Measurements from ENCODE around the gene ATG13. TPM values are rescaled to one million over a fixed set of nuclear protein-coding genes. Genes with fewer than 3 reads are reported as not detected.

The ATG13 gene
- total RNA-seq, 2 donors from 2014 or later, result 54.5 to 80.2 TPM

DNA sequence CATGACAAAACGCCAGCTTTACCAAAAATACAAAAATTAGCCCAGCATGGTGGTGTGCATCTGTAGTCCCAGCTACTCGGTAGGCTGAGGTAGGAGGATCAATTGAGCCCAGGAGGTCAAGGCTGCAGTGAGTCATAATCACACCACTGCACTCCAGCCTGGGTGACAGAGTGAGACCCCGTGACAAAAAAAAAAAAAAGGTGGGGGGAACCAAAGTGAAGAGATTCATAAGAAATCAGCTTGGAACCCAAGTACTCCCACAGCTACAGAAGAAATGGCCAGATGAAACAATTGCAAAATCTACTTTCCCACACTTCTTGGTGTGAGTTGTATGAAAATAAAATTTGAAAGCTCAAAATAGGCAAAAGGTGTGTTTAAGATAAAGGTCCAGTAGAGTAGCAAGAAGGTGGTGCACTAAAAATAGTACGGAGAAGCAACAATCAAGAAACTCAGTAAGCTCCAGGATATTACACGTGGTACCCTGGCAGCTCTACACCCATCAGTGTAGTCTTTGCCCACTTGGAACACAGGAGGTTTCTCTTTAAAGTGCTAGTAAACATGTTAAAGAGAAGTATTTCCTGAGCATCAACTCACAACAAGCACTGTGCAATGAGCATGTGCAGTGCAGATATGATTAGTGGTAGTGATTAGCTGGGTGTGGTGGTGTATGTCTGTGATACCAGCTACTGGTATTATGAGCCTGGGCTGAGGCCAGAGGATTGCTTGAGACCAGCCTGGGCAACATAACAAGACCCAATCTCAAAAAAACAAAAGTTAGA is 5.6 kb upstream of the ATG13 start:
- Histone ChIP-seq H3K36me3 (no peaks in the 10 kb centered on the region), H3K4me1 (peaks cover 0 to 27% of the 10 kb centered on the region in 2 donors), H3K4me3 (no peak overlapping the region), H3K9me3 (no peaks in the 10 kb centered on the region), H3K27ac (peak overlapping the region; percentile 5 to 50), H3K27me3 (no peaks in the 10 kb centered on the region)
- DNase-seq (ENCODE audit: low spot score), result no peak
- TF ChIP-seq, protein P1, sequence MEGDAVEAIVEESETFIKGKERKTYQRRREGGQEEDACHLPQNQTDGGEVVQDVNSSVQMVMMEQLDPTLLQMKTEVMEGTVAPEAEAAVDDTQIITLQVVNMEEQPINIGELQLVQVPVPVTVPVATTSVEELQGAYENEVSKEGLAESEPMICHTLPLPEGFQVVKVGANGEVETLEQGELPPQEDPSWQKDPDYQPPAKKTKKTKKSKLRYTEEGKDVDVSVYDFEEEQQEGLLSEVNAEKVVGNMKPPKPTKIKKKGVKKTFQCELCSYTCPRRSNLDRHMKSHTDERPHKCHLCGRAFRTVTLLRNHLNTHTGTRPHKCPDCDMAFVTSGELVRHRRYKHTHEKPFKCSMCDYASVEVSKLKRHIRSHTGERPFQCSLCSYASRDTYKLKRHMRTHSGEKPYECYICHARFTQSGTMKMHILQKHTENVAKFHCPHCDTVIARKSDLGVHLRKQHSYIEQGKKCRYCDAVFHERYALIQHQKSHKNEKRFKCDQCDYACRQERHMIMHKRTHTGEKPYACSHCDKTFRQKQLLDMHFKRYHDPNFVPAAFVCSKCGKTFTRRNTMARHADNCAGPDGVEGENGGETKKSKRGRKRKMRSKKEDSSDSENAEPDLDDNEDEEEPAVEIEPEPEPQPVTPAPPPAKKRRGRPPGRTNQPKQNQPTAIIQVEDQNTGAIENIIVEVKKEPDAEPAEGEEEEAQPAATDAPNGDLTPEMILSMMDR (IDR thresholded peaks at IDR 0.05), result no peak

DNA sequence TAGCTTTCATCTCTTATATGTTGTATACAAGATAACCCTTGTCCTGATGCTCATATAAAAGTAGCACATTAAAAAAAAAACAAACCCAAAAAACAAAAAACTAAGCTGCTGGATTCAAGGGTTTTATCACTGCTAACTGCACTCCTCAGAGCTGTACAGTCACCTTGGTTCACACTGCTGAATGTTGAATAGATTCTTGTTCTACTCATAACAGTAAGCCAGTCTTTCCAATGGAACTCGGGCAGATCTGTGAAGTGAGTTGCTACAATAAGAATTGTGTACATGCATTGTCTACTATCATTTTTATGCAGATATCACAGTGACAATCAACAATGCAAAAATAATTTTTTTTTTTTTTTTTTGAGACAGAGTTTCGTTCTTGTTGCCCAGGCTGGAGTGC is 5.0 kb upstream of the ATG13 start:
- Histone ChIP-seq H3K4me1 (peaks cover 0 to 27% of the 10 kb centered on the region in 2 donors), H3K36me3 (no peaks in the 10 kb centered on the region), H3K9me3 (no peaks in the 10 kb centered on the region), H3K4me3 (no peak overlapping the region), H3K27ac (peak overlapping the region; percentile 5 to 50), H3K27me3 (no peaks in the 10 kb centered on the region)
- DNase-seq (ENCODE audit: low spot score), result no peak
- TF ChIP-seq, protein P1 (IDR thresholded peaks at IDR 0.05), result no peak

DNA sequence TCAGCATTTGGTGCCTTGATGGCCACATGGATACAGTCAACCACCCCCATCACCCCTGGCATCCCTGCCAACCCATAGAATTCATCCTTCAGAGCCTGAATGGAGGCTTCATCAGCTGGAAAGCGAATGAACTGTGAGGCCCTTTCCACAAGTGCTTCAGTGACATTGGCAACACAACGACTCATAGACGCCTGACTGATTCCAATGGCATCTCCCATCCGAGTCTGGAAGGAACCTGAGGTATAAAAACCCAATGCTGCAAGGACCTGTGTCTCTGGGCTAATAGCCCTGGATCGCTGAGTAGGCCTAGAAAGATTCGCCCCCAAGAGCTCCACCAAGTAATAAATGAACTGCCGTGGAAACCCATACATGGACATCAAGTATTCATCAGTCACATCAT is 1.6 kb upstream of the ATG13 start:
- DNase-seq (ENCODE audit: low spot score), result no peak
- TF ChIP-seq, protein P1 (IDR thresholded peaks at IDR 0.05), result no peak
- no peak overlapping the region for H3K4me3 ChIP-seq
- no peaks in the 10 kb centered on the region for H3K27me3 ChIP-seq
- peaks cover 0 to 52% of the 10 kb centered on the region in 2 donors for H3K4me1 ChIP-seq
- no peaks in the 10 kb centered on the region for H3K9me3 ChIP-seq
- H3K27ac ChIP-seq, result no peak overlapping the region
- no peaks in the 10 kb centered on the region for H3K36me3 ChIP-seq

DNA sequence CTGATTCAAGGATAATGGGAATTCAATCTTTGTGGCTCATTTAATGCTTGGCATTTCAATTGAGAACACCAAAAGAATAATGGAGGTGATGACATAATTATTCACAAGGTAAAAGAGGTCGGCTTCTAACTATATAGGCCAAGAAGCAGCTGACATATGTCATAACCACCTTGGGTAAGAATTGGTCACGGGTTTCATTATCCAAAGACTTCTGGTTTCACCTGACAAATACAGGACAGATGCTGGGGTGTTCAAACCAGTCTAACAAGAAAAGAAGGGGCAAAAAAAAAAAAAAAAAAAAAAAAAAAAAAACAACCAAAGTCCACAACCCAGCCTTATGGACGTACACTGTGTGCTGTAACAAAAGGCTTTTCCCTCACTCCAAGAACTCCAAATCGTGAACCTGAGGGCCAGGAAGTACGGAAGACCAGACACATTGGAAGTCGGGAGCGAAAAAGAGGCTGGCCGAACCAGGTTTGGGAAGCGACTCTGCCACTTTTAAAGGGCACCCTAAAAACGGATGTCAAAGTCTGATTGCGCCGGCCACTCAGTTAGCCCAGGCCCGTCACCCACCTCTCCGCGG is 711 bp upstream of the ATG13 start:
- peaks cover 0 to 47% of the 10 kb centered on the region in 2 donors for H3K4me1 ChIP-seq
- H3K27me3 ChIP-seq, result no peaks in the 10 kb centered on the region
- peak overlapping the region; percentile 94 to 97 for H3K27ac ChIP-seq
- no peak for DNase-seq (ENCODE audit: low spot score)
- peak overlapping the region; percentile 92 to 99 for H3K4me3 ChIP-seq
- H3K9me3 ChIP-seq, result no peaks in the 10 kb centered on the region
- H3K36me3 ChIP-seq, result no peaks in the 10 kb centered on the region
- TF ChIP-seq, protein P1 (IDR thresholded peaks at IDR 0.05), result no peak

DNA sequence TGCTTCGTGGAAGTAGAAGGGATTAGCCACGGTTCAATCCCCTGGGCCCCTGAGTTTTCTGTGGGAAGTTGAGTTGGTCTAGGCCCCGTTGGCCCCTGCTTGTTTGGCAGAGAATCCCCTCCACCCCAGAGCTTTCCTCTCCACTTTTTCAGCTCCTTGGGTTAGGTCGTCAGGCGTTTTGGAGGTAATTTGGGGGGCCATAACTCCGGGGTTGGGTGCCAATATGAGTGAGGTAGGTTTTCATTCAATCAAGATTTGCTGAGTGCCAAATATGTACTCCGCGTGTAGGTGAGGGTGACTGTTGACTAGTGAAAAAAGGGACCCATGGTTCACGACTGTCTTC is 590 bp downstream of the ATG13 start:
- Histone ChIP-seq H3K27ac (peak overlapping the region; percentile 94 to 97), H3K4me3 (peak overlapping the region; percentile 92 to 99), H3K9me3 (no peaks in the 10 kb centered on the region), H3K27me3 (no peaks in the 10 kb centered on the region), H3K4me1 (peaks cover 0 to 40% of the 10 kb centered on the region in 2 donors), H3K36me3 (no peaks in the 10 kb centered on the region)
- no peak for DNase-seq (ENCODE audit: low spot score)
- TF ChIP-seq, protein P1 (IDR thresholded peaks at IDR 0.05), result peak in 1 of 2 donors; percentile 9
